HCT116 (cell line): ENCODE results near the gene WNK2. TPM values are rescaled to one million over a fixed set of nuclear protein-coding genes. Genes with fewer than 3 reads are reported as not detected.

Experiments
- ATAC-seq: fragments of 200-7000 bp; cut with Tn5 transposase; 2 replicates; pipeline ENCODE4 v1.9.1; 2020; ENCODE audit warnings: mild to moderate bottlenecking, moderate library complexity
- BruUV-seq: library from RNA; stranded (reverse); fragments of 400-500 nt; replicated peaks from 2 replicates; lab custom pipeline; 2021; lab: Mats Ljungman, UMichigan
- CTCF ChIA-PET: fragments of 300-600 bp; sonication (Branson Sonifier 250); formaldehyde crosslinking; loops from one replicate; lab custom pipeline; 2021; ENCODE audit warnings: antibody characterized with exemption; lab: Charles Lee
- POLR2A ChIA-PET: fragments of 300-600, 350-600 bp; sonication (Branson Sonifier 250); formaldehyde crosslinking; loops from one replicate; lab custom pipeline; 2021; ENCODE audit warnings: antibody characterized with exemption; lab: Charles Lee
- RAD21 ChIA-PET, 2 experiments: fragments of 300-600 bp; sonication (Branson Sonifier 250); formaldehyde crosslinking; loops; one replicate each; lab custom pipeline; 2023; ENCODE audit warnings: low total read pairs in 2 of 2; ENCODE audit not compliant: uncharacterized antibody in 2 of 2, unreplicated experiment in 2 of 2, low non-redundant PET in 1 of 2; lab: Charles Lee
- DNase-seq: peaks from one replicate; pipeline ENCODE4 v3.0.0-alpha.2; 2010; ENCODE audit warnings: low read depth, low spot score
- H2AFZ ChIP-seq: fragments of 200-600 bp; shearing (Covaris generic), sonication (generic); 2 replicates; pipeline ENCODE4 v1.6.1; 2017; ENCODE audit warnings: low read depth, mixed run types, mixed read lengths, antibody characterized with exemption, low read length; ENCODE audit not compliant: poor library complexity, severe bottlenecking
- H3K27ac ChIP-seq: 2 replicates; pipeline ENCODE4 v1.5.1; 2012; ENCODE audit warnings: low read depth, low read length
- H3K27me3 ChIP-seq: fragments of 200-600 bp; sonication (generic); 2 replicates; pipeline ENCODE4 v1.6.1; 2016; ENCODE audit warnings: mixed run types, low read length, mixed read lengths; ENCODE audit not compliant: insufficient read depth
- H3K36me3 ChIP-seq, 2 experiments: fragments of 200-500 bp in 1 of 2; fragments of 200-600 bp in 1 of 2; sonication (Bioruptor generic) in 1 of 2; sonication (generic) in 1 of 2; 2 replicates each; pipeline versions ENCODE4 v1.5.1 to v1.6.1; 2014 to 2016; ENCODE audit warnings: low read length in 2 of 2, inconsistent platforms in 1 of 2, mixed read lengths in 1 of 2, mixed run types in 1 of 2; ENCODE audit not compliant: insufficient read depth in 2 of 2, control insufficient read depth in 1 of 2
- H3K4me1 ChIP-seq, 2 experiments: fragments of 200-600 bp in 1 of 2; sonication (generic) in 1 of 2; 2 replicates each; pipeline versions ENCODE4 v1.5.1 to v1.6.1; 2012 to 2017; ENCODE audit warnings: low read length in 2 of 2, inconsistent platforms in 1 of 2, mild to moderate bottlenecking in 1 of 2, mixed read lengths in 1 of 2, mixed run types in 1 of 2, moderate library complexity in 1 of 2; ENCODE audit not compliant: insufficient read depth in 2 of 2, control insufficient read depth in 1 of 2
- H3K4me2 ChIP-seq: fragments of 200-600 bp; sonication (generic); 2 replicates; pipeline ENCODE4 v1.6.1; 2017; ENCODE audit warnings: mixed run types, low read length, mixed read lengths
- H3K4me3 ChIP-seq, 2 experiments: fragments of 200-600 bp in 1 of 2; sonication (generic) in 1 of 2; replicated peaks in 1 of 2; 2 replicates each; pipeline ENCODE4 v1.5.1; 2011 to 2016; ENCODE audit warnings: low read length in 2 of 2, control low read depth in 1 of 2, low read depth in 1 of 2, mild to moderate bottlenecking in 1 of 2, mixed read lengths in 1 of 2, mixed run types in 1 of 2
- H3K79me2 ChIP-seq: fragments of 200-600 bp; sonication (generic); 2 replicates; pipeline ENCODE4 v1.6.1; 2017; ENCODE audit warnings: mild to moderate bottlenecking, mixed run types, low read length, moderate library complexity, mixed read lengths; ENCODE audit not compliant: insufficient read depth
- H3K9ac ChIP-seq: fragments of 200-600 bp; sonication (generic); 2 replicates; pipeline ENCODE4 v1.6.1; 2016; ENCODE audit warnings: low read length, mixed read lengths
- H3K9me2 ChIP-seq: fragments of 200-600 bp; sonication (generic), shearing (Covaris generic); 2 replicates; pipeline ENCODE4 v1.6.1; 2017; ENCODE audit warnings: mixed run types, mild to moderate bottlenecking, moderate library complexity; ENCODE audit not compliant: insufficient read depth
- H3K9me3 ChIP-seq, 2 experiments: fragments of 200-500 bp in 1 of 2; fragments of 200-600 bp in 1 of 2; sonication (Bioruptor generic) in 1 of 2; sonication (generic) in 1 of 2; 2 replicates each; pipeline ENCODE4 v1.6.1; 2014 to 2017; ENCODE audit warnings: low read length in 2 of 2, mixed read lengths in 2 of 2, inconsistent platforms in 1 of 2, low read depth in 1 of 2, mild to moderate bottlenecking in 1 of 2, mixed run types in 1 of 2, moderate library complexity in 1 of 2; ENCODE audit not compliant: control insufficient read depth in 1 of 2, insufficient read depth in 1 of 2
- H4K20me1 ChIP-seq: fragments of 200-600 bp; sonication (generic), shearing (Covaris generic); 2 replicates; pipeline ENCODE4 v1.6.1; 2017; ENCODE audit warnings: mixed run types, mild to moderate bottlenecking, moderate library complexity; ENCODE audit not compliant: insufficient read depth
- CBX3 ChIP-seq: IDR thresholded peaks from 2 replicates; pipeline ENCODE4 v1.6.1; 2012; ENCODE audit warnings: low read depth
- CTCF ChIP-seq, 3 experiments: fragments of 200-600 bp in 1 of 3; sonication (generic) in 1 of 3; IDR thresholded peaks in 2 of 3; conservative IDR thresholded peaks in 1 of 3; 2 replicates each; pipeline ENCODE4 v1.5.1; 2012 to 2017; ENCODE audit warnings: low read depth in 2 of 3, low read length in 2 of 3, antibody characterized with exemption in 1 of 3, borderline replicate concordance in 1 of 3, control low read depth in 1 of 3, mild to moderate bottlenecking in 1 of 3, mixed read lengths in 1 of 3, mixed run types in 1 of 3, moderate library complexity in 1 of 3; ENCODE audit not compliant: insufficient read depth in 1 of 3
- EGR1 ChIP-seq: IDR thresholded peaks from 2 replicates; pipeline ENCODE4 v1.6.1; 2012; ENCODE audit warnings: low read depth
- EZH2 ChIP-seq: fragments of 200-600 bp; sonication (generic); IDR thresholded peaks from 2 replicates; pipeline ENCODE4 v1.6.1; 2017; ENCODE audit warnings: antibody characterized with exemption, mixed run types
- FOSL1 ChIP-seq: IDR thresholded peaks from 2 replicates; pipeline ENCODE4 v1.6.1; 2012; ENCODE audit warnings: low read depth
- JUND ChIP-seq: IDR thresholded peaks from 2 replicates; pipeline ENCODE4 v1.6.1; 2012
- MAX ChIP-seq: IDR thresholded peaks from 2 replicates; pipeline ENCODE4 v1.6.1; 2012
- POLR2AphosphoS5 ChIP-seq: IDR thresholded peaks from 2 replicates; pipeline ENCODE4 v1.6.1; 2011; ENCODE audit warnings: mild to moderate bottlenecking, low read depth, low read length, moderate library complexity
- REST ChIP-seq: IDR thresholded peaks from 2 replicates; pipeline ENCODE4 v1.6.1; 2012; ENCODE audit warnings: low read depth
- ZBTB33 ChIP-seq: IDR thresholded peaks from 2 replicates; pipeline ENCODE4 v1.6.1; 2011; ENCODE audit warnings: mild to moderate bottlenecking, low read length, moderate library complexity; ENCODE audit not compliant: insufficient replicate concordance; ENCODE audit errors: extremely low read depth
- intact Hi-C: fragments of 100-400 bp; cut with micrococcal nuclease; formaldehyde crosslinking; loops from 2 replicates; pipeline ENCODE4 v1.10.0; 2022
- total RNA-seq: library from RNA; stranded (reverse); gene quantifications from one replicate; pipeline ENCODE4 v1.2.1, GENCODE V29; 2021; ENCODE audit not compliant: unreplicated experiment

Gene WNK2
- total RNA-seq, 1 experiment from 2014 or later: 24.4 TPM

GRCh38 chr9:93218671-93219420, 34.9 kb downstream of the WNK2 start:
- DNase-seq: no peak
- CTCF ChIA-PET: interaction anchor here (1.2 kb wide), 1 partner anchor 84 kb away, joined by 4 read pairs; no protein-coding TSS in a partner anchor
- Histone ChIP-seq H3K9ac (no peak overlapping the region), H3K27ac (no peak overlapping the region), H4K20me1 (no peaks in the 10 kb centered on the region), H3K9me2 (no peaks in the 10 kb centered on the region), H3K27me3 (no peaks in the 10 kb centered on the region), H3K36me3 (no peaks in the 10 kb centered on the region), H3K79me2 (peaks cover 21% of the 10 kb centered on the region), H2AFZ (no peak overlapping the region), H3K9me3 (no peaks in the 10 kb centered on the region), H3K4me1 (peaks cover 21 to 33% of the 10 kb centered on the region in 2 experiments), H3K4me3 (no peak overlapping the region), H3K4me2 (no peak overlapping the region)
- intact Hi-C loops: no loop called here
- no TSS peak for BruUV-seq
- RAD21 ChIA-PET: no interaction called here
- ATAC-seq: no peak
- TF ChIP-seq EGR1 (no peak), REST (no peak), MAX (no peak), ZBTB33 (no peak), POLR2AphosphoS5 (no peak), FOSL1 (no peak), CBX3 (no peak), EZH2 (no peak), JUND (no peak), CTCF (IDR thresholded peaks at IDR 0.05 in 2 of 3, conservative IDR thresholded peaks at IDR 0.05 in 1 of 3; ENCODE audit: borderline replicate concordance in 1 of 3, insufficient read depth in 1 of 3, low read depth in 2 of 3, low read length in 2 of 3) (no peak)
- POLR2A ChIA-PET: no interaction called here
